NCI-H226 (cell line): Measurements from ENCODE around the gene TMC7.
A peak's percentile ranks its signal among the peaks of the same experiment; 100 is the strongest.

Experiments used
- DNase-seq: peaks from one replicate; pipeline ENCODE4 v3.0.0-alpha.2; 2015

TMC7 gene

DNA sequence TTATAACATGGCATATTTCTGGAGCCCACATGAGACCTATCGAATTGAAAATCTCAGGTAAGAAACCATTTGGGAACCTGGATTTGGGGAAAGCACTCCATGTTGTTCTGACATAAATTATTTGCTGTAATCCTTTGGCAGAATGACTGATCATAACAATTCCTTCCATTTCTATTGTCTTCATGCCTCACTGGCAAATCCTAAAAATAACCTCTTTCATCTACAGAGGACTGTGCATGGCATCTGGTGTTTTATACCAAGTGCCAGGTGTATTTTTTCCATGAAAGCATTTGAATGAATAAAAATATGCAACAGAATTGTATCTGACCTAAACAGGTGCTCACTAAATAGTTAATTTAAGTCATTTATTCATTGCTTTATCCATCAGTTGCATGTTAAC, 50.0 kb downstream of the TMC7 start:
- no peak for DNase-seq

DNA sequence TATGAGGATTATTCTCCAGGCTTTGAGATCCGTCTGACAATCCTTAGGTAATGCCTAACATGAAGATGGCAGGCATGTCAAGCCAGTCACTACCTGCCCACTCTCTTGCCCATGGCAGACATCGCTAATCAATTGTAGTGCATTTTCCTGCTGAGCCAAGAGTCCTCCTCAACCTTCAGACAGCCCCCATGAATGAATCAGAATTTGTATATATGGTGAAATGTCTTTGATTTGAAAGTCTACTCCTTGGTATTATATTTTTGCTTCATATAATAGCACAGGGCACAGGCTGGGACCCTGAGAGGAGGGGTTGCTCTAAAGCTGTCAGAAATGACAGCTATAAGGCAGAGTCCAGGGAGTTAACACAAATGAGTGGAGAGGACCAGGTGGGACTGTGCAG, 56.7 kb downstream of the TMC7 start:
- no peak for DNase-seq

DNA sequence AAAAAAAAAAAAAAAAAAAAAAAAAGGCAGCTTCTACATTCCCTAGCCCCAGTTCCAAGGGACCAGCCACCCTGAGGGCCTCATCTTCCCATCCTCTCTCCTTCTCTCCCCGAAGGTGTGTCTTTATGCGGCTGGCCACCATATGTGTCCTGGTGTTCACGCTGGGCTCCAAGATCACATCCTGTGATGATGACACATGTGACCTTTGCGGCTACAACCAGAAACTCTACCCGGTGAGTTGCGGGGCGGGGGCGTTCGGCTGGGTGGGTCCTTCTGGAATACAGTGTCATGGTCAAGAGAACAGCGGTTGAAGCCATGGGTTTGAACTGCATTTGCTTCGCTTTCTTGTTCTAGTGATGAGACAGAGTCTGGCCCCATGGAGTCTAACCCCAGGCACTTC, 61.0 kb downstream of the TMC7 start:
- DNase-seq, result no peak

DNA sequence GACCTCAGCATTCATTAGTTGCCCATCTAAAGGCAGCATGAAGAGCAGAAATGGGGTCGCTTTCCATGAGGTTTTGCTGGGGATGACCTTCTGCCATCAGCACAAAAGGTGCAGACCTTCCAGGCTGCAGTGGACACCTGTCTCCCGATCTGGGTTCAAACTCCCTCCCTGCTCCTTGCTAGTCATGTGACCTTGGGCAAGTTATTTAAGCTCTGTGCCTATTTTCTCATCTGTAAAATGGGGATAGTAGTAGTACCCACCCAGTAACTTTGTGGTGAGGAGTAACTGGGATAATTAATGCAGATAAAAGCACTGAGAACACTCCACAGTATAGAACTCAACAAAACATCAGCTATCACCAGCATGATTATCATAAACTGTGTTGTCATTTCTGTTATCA, 62.3 kb downstream of the TMC7 start:
- DNase-seq, result no peak

DNA sequence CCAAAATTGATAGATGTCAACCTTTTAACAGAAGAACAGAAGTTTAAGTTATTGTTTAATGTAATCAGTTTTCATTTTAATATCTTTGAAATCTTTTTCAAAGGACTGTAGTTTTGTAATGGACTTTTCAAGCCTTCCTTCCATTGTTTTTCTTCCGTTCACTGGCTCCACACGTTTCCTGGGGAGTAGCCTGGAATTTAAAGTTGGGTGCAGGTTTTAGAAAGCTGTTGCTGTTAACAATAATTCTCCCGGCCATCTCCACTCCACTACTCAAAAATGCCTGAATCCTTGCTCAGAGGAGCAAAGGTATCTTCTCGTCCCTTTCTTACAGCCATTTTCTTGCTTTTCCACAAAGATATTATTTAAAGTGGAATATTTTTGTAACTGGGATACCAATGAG, 79.0 kb downstream of the TMC7 start:
- no peak for DNase-seq

DNA sequence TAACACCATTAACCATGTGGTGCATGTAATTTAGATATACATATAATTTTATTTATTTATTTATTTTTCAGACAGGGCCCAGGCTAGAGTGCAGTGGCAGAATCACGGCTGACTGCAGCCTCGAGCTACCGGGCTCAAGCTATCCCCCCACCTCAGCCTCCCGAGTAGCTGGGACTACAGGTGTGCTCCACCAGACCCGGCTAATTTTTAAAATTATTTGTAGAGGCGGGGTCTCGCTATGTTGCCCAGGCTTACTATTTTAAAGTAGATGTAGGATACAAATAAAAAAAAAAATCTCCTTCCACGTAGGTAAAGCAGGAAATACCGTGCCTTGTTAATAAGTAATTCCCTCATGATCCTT, 83.2 kb downstream of the TMC7 start:
- no peak for DNase-seq

DNA sequence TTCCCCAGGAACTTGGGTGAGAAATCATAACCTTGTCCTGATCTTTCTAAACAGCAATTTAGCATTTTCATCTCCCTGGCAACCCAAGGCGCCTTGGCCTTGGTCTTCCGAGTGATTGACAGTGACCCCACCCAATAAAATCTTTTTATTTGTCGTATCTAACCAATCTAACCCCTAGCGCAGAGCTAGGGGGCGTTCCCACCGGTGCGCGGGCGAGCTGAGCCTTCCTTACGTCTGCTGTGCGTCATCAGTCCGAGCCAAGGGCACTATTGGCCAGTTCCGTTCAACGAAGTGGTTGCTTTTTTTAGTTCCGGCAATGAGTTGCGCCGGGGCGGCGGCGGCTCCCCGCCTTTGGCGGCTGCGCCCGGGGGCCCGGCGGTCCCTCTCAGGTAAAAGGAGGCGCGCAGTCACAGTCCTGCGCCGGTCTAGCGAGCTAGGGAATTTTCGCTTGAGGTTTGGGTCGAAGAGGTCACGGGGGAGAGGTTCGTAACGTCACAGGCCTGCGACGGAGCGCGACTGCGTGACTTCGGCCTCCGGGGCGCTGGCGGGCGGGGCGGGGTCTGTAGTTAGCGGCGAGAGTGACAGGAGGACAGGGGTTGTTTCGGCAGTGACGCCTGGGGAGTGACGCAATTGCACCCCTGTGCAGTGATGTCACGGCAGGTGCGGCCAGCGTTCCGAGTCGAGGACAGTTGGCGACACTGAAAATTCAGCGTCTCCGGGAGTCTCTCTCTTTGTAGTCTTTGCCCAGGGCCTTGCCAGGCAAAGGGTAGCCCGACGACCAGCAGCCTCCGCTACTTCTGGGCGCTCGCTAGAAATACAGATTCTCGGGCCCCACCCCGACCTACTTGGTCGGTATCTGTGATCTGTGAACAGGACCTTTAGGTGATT, 83.9 kb downstream of the TMC7 start, which contains the start of gene COQ7:
TSS of gene COQ7 (plus strand) at position 266 of the 888 bp plus-strand sequence. CDS start at position 317, 51 bp downstream.
- peak; percentile 99 for DNase-seq

DNA sequence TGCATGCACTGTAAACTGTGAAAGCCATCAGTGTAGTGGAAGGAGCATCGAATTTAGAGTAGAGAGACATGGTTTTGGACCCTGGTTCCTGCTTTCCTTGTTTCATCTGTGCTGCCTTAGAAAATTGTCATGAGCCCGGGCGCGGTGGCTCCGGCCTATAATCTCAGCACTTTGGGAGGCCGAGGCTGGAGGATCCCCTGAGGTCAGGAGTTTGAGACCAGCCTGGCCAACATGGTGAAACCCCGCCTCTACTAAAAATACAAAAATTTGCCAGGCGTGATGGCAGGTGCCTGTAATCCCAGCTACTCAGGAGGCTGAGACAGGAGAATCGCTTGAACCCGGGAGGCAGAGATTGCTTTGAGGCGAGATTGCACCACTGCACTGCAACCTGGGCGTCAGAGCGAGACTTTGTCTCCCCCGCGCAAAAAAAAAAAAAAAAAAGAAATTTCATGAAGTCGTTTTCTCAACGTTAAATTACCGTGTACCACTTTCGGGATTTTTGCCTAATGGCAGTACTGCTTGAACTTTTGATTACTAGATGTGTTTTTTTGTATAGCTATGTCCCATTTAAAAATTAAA, 84.6 kb downstream of the TMC7 start:
- DNase-seq, result no peak

DNA sequence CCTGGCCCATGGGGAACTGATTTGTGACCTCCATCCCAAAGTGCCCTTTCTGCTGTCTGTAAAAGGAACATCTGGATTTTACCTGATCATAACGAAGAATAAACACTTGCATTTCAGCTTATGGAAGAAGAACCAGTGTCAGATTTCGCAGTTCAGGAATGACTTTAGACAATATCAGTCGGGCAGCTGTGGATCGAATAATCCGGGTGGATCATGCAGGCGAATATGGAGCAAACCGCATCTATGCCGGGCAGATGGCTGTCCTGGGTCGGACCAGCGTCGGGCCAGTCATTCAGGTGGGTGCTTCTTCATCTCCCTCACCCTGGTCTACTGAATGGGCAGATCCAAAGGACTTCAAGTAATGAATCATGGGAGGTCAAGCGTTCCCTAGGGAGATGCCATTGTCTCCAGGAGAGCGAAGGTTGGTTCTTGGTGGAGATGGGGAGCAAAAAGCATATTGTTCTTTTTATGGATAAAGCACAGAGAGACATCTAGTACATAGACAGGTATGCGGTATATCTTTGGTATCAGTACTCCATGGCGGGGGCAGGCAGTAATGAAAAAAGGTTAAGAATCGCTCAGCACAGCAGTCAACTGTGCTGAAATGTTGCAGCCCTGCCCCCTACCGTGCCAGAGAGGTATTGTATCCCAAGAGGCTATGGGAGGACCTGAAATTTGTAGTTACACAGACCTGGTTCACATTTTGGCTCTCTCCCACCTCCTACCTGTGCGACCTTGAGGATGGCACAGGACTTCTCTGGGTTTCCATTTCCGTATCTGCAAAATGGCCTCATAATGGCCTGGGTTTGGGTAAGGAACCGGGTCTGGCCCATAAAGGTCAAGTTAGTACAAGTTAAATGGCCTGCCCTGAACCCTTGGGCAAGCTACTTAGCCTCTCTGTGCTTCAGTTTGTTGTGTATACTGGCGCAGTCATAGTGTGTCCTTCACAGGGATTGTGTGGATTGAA, 88.4 kb downstream of the TMC7 start:
- DNase-seq, result peak; percentile 16

DNA sequence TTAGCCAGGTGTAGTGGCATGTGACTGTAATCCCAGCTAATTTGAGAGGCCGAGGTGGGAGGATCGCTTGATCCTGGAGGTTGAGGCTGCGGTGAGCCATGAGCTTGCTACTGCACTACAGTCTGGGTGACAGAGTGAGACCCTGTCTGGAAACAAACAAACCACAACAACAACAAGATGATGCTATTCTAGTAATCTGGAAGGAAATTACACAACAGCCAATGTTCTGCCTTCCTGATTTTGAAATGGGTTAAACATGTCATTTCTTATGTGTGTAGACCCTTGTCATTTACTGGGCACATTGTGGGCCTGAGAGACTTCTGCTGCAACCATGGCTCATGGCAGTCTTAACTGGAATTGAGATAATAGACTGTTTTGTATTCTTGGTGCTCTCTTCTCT, 89.6 kb downstream of the TMC7 start:
- DNase-seq, result no peak

DNA sequence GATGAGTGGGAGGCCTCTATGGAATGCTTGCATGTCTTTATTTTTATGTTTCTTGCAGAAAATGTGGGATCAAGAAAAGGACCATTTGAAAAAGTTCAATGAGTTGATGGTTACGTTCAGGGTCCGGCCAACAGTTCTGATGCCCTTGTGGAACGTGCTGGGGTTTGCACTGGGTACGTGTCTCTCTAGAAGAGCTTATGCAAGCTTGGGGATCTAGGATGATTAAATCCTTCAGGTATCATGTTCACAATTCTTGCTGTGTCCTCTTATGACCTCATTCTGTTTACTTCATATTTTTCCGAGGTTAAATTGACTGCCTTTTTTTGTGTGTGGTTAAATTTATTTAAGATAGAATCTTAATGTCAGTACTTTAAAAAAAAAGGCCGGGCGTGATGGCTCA, 90.1 kb downstream of the TMC7 start:
- DNase-seq, result no peak

DNA sequence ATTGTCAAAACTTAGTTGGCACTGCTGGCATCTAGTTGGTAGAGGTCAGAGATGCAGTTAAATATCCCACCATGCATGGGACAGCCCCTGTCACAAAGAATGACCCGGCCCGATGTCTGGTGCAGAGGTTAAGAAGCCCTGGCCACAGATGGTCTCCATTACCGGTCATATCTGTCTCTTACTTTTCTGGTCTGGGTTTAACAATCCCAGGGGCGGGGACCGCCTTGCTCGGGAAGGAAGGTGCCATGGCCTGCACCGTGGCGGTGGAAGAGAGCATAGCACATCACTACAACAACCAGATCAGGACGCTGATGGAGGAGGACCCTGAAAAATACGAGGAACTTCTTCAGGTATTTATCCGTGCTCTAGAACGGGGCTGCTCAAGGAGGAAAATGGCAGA, 91.8 kb downstream of the TMC7 start:
- DNase-seq, result no peak

DNA sequence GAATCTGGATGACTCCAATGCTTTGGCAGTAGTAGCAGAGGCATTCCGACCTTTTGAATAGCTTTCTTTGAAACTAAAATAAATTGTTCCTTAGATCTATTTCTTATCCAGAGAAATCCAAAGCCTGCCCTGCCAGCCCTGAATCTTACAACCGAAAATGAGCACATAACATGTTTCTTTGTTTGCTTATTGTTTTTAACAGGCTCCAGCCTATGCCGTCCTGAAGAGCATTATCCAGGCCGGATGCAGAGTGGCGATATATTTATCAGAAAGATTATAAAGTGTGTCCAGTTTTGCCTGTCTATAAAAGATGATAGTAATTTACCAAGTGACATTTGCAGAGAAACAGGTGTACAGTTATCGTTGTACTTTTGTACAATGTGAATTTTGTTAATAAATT, 94.1 kb downstream of the TMC7 start:
- no peak for DNase-seq

DNA sequence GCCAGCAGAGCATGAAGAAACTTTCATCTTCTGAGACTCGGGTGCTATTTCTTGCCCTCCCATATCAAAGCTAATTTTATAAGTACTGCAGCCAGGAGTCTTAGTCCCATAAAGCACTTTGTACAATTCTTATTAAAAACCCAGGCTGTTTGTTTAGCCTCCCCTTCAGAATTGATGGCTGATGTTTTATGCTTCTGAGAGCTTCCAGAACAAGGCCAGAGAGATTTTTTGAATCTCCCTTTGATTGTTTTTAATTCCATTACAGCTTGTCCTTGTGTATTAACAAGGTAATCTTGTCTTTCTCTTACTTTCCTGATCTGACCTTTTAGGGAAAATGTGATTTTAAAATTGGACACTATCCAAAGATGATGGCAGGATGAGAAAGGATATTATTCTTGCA, 99.9 kb downstream of the TMC7 start:
- DNase-seq, result no peak

DNA sequence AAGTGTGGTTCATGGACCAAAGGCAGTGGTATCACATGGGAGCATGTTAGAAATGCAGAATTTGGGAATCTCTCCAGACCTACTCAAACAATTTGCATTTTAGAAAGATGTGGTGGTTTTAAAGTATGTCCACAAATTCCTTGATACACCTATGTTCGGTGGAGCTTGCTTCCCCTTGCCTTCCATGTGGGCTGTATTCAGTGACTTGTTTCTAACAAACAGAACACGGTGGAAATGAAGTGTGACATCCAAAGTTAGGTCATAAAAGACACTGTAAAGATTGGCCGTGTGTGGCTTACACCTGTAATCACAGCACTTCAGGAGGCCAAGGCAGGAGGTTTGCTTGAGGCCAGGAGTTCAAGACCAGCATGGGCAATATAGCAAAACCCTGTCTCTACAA, 100.4 kb downstream of the TMC7 start:
- DNase-seq, result no peak

DNA sequence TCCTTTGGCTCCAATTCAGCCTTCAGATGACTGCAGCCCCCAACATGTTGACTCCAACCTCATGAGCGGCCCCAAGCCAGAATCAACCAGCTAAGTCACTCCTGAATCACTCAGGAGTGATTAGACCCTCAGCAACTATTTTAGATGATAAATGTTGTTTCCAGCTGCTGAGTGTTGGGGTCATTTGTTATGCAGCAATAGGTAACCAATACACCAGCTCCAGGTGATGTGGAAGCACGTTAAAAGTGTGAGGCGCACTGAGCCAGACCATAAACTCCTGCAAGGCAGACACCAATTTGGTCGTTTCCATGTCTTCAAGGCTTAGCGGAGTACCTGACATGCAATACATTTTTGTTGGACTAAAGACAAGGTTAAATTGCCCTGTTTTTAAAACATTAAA, 101.1 kb downstream of the TMC7 start:
- DNase-seq, result no peak

DNA sequence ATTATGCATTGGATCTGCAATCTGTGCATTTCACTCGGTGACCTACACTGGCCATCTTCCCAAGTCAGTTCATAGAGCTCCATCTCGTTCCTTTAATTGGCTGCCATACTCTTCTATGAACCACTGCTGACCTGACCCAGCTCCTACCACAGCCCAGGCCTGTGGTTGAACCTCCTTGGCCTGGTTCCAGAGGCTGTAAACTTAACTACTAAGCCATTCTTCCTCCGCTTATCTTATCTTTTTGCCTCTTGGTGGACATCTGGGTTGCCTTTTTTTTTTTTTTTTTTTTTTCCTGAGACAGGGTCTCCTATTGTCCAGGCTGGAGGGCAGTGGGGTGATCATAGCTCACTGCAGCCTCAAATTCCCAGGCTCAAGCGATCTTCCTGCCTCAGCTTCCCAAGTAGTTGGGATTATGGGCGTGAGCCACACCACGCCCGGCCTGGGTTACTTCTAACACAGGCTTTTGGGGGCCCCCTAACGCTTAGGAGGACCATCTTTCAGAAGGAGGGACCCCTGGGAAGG, 102.0 kb downstream of the TMC7 start:
- peak; percentile 29 for DNase-seq

DNA sequence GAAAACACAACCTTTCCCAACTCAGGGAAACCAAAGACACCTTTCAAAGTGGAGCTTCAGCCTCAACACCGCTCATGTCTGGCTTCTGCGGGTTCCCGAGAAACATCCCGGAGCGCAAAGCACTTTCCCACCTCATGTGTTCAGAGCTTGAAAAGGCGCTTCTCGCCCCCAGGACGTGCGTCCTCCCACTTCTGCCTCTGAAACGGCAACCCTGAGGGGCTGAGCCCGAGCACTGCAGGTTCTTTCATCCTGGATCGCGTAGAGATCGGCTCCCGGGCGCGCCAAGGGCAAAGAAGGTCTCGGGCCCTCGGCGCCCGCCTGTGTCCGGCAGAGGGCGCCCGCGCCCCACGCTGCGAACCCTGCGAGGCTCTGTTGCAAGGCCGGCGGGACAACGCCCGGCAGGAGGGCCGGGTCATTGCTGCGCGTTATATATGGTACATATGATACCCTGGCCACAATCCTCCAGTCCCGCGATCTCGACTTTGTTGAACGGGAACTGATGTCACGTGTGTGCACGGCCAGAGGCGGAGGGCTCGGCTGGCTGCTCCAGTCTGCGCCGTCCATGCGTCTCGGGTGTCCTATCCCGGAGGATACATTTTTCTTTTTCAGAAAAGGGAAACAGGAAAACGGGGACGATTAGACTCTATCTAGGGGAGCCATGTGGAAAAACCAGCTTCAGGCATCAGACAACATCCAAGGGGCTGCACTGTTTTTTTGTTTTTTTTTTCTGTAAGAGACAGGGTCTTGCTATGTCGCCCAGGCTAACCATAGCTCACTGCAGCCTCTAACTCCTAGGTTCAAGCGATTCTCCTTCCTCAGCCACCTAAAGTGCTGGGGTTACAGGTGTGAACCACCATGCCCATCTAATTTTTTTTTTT, 102.8 kb downstream of the TMC7 start:
- DNase-seq, result peak; percentile 72

DNA sequence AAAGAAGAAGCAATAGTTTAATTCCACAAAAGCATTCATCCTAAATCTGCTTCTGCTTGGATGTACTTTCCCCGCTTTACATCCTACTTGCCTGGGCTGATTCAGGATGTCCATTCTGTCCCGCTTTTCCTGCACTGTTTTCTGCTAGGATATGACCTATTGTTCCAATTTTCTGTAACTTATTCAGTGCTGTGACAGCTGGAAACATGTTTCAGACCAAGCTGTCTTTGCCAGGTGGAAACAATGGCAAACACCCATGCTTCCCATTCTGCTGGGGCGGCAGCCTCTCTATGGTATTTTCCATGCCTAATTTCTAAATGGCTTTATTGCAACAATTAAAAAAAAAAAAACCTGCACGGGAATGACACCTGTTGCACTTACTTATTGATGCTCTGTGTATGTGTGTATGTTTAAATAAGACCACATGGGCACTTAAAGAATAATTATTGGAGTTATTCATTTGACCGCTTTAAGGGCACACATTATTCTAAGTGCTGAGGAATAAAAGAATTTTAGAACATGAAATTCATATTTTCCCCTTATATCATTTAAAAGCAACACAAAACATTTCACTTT, 104.7 kb downstream of the TMC7 start:
- no peak for DNase-seq

DNA sequence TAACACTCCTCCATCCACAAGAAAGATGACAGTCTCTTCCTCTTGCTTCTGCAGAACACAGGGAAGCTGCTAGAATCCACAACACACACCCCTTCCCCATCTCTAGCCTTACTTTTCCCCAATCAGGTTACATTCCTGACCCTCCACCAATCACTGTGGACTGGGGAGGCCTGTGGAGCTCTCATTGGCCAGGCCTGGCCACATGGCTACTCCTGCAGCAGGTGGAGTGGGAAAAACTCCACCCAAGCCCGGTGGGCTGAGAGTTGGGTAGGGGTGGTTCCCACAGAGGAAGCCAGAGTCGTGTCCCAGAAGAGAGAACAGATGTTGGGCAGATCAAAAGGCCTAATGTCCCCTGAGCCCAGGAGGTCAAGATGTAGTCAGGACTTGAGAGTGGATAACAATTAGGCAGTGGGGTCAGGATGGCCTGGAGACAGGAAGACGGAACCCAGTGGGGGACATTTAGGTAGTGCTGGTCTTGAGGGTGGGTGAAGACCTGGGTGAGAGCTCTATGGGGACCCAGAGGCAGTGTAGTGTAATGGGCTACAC, 105.7 kb downstream of the TMC7 start:
- DNase-seq, result no peak

DNA sequence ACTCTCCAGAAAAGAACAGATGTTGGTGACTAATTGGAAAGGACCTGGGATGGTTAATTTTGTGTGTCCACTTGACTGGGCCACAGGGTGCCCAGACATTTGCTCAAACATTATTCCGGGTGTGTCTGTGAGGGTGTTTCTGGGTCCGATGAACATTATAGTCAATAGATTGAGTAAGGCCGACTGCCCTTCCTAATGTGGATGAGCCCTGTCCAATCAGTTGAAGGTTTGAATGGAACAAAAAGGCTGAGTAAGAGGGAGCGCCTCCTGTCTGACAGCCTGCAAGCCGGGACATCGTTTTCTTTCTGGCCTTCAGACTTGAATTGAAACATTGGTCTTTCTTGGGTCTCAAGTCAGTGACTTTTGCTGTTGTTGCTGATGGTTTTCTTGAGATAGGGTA, 107.2 kb downstream of the TMC7 start:
- DNase-seq, result no peak
